NT2/D1 (cell line): ENCODE measurements around the gene NACC2.

ENCODE experiments used
- DNase-seq: peaks from one replicate; pipeline ENCODE4 v3.0.0-alpha.2; 2011; ENCODE audit warnings: low read depth, low spot score
- H3K27me3 ChIP-seq: 2 replicates; pipeline ENCODE4 v1.6.0; 2011; ENCODE audit warnings: mild to moderate bottlenecking; ENCODE audit not compliant: insufficient read length, insufficient read depth
- H3K36me3 ChIP-seq: 2 replicates; pipeline ENCODE4 v1.6.1; 2011; ENCODE audit warnings: mild to moderate bottlenecking, low read length, mixed read lengths; ENCODE audit not compliant: insufficient read depth, insufficient read length
- H3K4me1 ChIP-seq: 2 replicates; pipeline ENCODE4 v1.5.1; 2011; ENCODE audit not compliant: insufficient read depth, insufficient read length
- H3K4me3 ChIP-seq: 2 replicates; pipeline ENCODE4 v1.5.1; 2011; ENCODE audit warnings: low read depth; ENCODE audit not compliant: insufficient read length
- H3K9ac ChIP-seq: 2 replicates; pipeline ENCODE4 v1.6.0; 2011; ENCODE audit warnings: low read depth; ENCODE audit not compliant: insufficient read length
- H3K9me3 ChIP-seq: 2 replicates; pipeline ENCODE4 v1.5.1; 2011; ENCODE audit warnings: mild to moderate bottlenecking, low read length; ENCODE audit not compliant: insufficient read depth
- SUZ12 ChIP-seq: IDR thresholded peaks from 2 replicates; pipeline ENCODE4 v1.6.1; 2011; ENCODE audit not compliant: insufficient read length, insufficient read depth; ENCODE audit errors: extremely low read depth
- YY1 ChIP-seq: IDR thresholded peaks from 2 replicates; pipeline ENCODE4 v1.6.1; 2011; ENCODE audit not compliant: insufficient read length, insufficient read depth
- ZNF274 ChIP-seq: IDR thresholded peaks from 2 replicates; pipeline ENCODE4 v1.6.1; 2011; ENCODE audit warnings: mild to moderate bottlenecking, low read depth, low read length

Gene NACC2

DNA sequence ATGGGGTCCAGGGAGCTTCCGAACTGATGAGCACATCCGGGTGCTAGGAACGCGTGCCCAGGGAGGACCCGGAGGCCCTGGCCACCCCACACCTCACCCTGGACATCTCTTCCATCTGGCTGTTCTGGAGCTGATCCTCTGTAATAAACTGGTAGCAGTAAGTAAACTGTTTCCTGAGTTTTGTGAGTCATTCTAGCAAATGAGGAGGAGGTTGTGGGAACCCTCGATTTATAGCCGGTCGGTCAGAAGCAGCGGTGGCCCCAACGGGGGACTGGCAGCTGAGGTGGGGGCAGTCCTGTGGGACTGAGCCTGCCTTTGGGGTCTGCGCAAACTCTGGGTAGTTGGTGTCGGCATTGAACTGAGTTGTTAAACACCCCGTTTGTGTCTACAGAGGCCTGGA is 118.6 kb downstream of the NACC2 start:
- Histone ChIP-seq H3K27me3 (peaks cover 4% of the 10 kb centered on the region), H3K9ac (no peak overlapping the region), H3K9me3 (no peaks in the 10 kb centered on the region), H3K4me3 (no peak overlapping the region), H3K4me1 (peaks cover 18% of the 10 kb centered on the region), H3K36me3 (no peaks in the 10 kb centered on the region)
- TF ChIP-seq ZNF274: no peak
- no peak for TF ChIP-seq SUZ12
- TF ChIP-seq YY1: no peak
- DNase-seq: no peak

DNA sequence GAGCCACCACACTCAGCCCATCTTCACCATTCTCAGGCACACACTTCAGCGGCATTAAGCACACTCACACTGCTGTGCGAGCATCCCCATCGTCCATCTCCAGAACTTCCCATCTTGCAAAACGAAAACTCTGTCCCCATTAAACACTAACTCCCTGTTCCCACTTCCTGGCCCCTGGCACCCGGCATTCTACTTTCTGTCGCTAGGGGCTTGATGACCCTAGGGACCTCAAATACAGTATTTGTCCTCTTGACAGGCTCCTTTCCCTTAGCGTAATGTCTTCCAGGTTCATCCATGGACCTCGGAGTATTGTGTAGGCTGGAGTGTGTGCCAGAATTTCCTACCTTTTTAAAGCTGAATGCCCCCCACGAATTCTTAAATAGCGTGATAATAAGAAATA is 119.3 kb downstream of the NACC2 start:
- peaks cover 22% of the 10 kb centered on the region for H3K4me1 ChIP-seq
- no peak for DNase-seq
- H3K9me3 ChIP-seq: no peaks in the 10 kb centered on the region
- H3K4me3 ChIP-seq: no peak overlapping the region
- H3K27me3 ChIP-seq: peaks cover 4% of the 10 kb centered on the region
- no peaks in the 10 kb centered on the region for H3K36me3 ChIP-seq
- no peak overlapping the region for H3K9ac ChIP-seq
- no peak for TF ChIP-seq YY1
- TF ChIP-seq ZNF274: no peak
- TF ChIP-seq SUZ12: no peak

DNA sequence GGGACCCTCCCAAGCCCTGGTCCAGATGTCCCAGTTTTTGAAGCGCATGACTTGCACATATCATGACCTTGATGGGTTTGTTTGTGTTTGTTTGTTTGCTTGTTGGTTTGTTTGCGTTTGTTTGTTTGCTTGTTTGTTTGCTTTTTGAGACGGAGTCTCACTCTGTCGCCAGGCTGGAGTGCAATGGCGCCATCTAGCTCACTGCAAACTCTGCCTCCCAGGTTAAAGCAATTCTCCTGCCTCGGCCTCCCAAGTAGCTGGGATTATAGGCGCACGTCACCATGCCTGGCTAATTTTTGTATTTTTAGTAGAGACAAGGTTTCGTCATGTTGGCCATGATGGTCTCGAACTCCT is 120.9 kb downstream of the NACC2 start:
- Histone ChIP-seq H3K27me3 (peaks cover 9% of the 10 kb centered on the region), H3K36me3 (no peaks in the 10 kb centered on the region), H3K4me3 (no peak overlapping the region), H3K4me1 (peaks cover 21% of the 10 kb centered on the region), H3K9me3 (no peaks in the 10 kb centered on the region), H3K9ac (no peak overlapping the region)
- no peak for DNase-seq
- TF ChIP-seq SUZ12: no peak
- no peak for TF ChIP-seq YY1
- TF ChIP-seq ZNF274: no peak

- Histone ChIP-seq H3K4me1 (peaks cover 16% of the 10 kb centered on the region), H3K27me3 (peaks cover 9% of the 10 kb centered on the region), H3K9me3 (no peaks in the 10 kb centered on the region), H3K4me3 (no peak overlapping the region), H3K9ac (no peak overlapping the region), H3K36me3 (no peaks in the 10 kb centered on the region)
- no peak for DNase-seq
- TF ChIP-seq YY1 (no peak), ZNF274 (no peak), SUZ12 (no peak)
These were observed 121.5 kb downstream of the NACC2 start for GRCh38 chr9:135973277-135974219.

GRCh38 chr9:135971892-135972291 is 123.2 kb downstream of the NACC2 start:
- DNase-seq: peak; percentile 83
- Histone ChIP-seq H3K4me1 (peaks cover 24% of the 10 kb centered on the region), H3K4me3 (no peak overlapping the region), H3K36me3 (no peaks in the 10 kb centered on the region), H3K27me3 (peaks cover 9% of the 10 kb centered on the region), H3K9me3 (no peaks in the 10 kb centered on the region), H3K9ac (no peak overlapping the region)
- no peak for TF ChIP-seq SUZ12
- TF ChIP-seq ZNF274: no peak
- TF ChIP-seq YY1: no peak

GRCh38 chr9:135971111-135971766 is 123.8 kb downstream of the NACC2 start:
- DNase-seq: no peak
- Histone ChIP-seq H3K27me3 (peaks cover 9% of the 10 kb centered on the region), H3K36me3 (no peaks in the 10 kb centered on the region), H3K4me3 (no peak overlapping the region), H3K9me3 (no peaks in the 10 kb centered on the region), H3K9ac (no peak overlapping the region), H3K4me1 (peaks cover 19% of the 10 kb centered on the region)
- TF ChIP-seq YY1 (no peak), SUZ12 (no peak), ZNF274 (no peak)

DNA sequence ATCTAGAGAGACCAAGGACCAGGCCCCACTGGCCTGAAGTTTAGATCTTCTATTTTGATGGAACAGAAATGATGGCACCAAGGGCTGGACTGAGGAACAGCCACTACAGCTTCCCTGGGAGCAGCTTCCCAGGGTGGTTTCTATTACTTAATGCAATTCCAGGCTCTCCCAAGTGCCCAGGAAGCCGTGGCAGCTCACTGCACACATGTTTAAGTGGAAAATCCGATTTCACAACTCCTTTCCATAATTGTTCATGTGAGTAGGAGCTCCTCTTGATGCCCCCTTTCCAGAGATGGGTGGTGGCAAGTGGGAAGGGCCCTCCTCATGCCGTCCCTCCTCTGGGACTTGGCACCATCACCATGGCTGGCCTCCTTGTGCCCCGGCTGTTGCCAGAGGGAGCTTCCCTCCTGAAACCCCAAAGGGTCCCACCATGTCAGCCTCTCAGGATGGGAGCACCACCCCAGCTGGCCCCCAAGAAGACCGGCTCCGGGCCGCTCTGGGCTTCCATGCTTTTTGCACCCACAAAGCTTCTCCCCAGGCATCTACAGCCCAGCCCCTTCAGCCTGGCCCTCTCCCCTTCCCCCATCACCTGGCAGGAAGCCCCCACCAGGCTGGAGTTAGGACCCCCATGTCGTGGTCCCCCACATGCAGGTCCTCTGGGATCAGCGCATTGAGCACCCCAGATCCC is 124.8 kb downstream of the NACC2 start:
- H3K4me1 ChIP-seq: peaks cover 21% of the 10 kb centered on the region
- TF ChIP-seq YY1 (no peak), SUZ12 (no peak)
- H3K9ac ChIP-seq: no peak overlapping the region
- no peak for DNase-seq
- no peak overlapping the region for H3K4me3 ChIP-seq
- H3K27me3 ChIP-seq: peaks cover 9% of the 10 kb centered on the region
- H3K9me3 ChIP-seq: no peaks in the 10 kb centered on the region
- no peaks in the 10 kb centered on the region for H3K36me3 ChIP-seq
